ENCODE data around the gene WNK2.
A peak's percentile ranks its signal among the peaks of the same experiment; 100 is the strongest.
"Not testable (repeated sequence)": the region's sequence is repeated elsewhere in the genome, so short reads cannot be mapped to it uniquely, and the experiment has no call there.

Gene WNK2

GRCh38 chr9:93183663-93184431 lies at the start of gene WNK2:
Gene WNK2, plus strand, starts transcription at chr9:93184139. Its CDS starts 791 bp downstream, at chr9:93184930.
- DNase-seq: peak; percentile 32 to 49
- TF ChIP-seq POLR2A (IDR thresholded peaks at IDR 0.05; ENCODE audit: low read length) (no peak), GATA1 (IDR thresholded peaks at IDR 0.05; ENCODE audit: low read depth, low read length) (no peak)

- no peak for TF ChIP-seq GATA1 (IDR thresholded peaks at IDR 0.05; ENCODE audit: low read depth, low read length)
- no peak for TF ChIP-seq POLR2A (IDR thresholded peaks at IDR 0.05; ENCODE audit: low read length)
- DNase-seq: no peak
These were observed 49.0 kb upstream of the WNK2 start for GRCh38 chr9:93134740-93135444.

DNA sequence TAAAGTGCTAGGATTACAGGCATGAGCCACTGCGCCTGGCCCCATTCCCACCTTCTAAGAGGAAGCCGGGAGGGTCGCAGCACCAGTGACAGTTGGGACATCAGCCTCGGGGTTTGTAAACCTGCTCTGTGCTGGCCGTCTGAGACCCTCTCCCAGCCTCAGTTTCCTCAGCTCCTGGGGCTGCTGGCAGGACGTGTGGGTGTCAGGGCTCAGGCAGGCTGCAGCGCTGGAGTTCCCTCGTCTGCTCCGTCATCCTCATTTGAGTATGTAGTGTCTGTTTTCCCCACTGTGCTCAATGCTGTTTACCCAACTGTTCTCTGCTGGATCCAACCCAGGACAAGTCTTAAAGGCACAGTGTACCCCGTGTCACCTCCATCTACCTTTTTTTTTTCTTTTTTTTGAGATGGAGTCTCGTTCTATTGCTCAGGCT lies 47.9 kb upstream of the WNK2 start:
- TF ChIP-seq GATA1 (IDR thresholded peaks at IDR 0.05; ENCODE audit: low read depth, low read length) (no peak), POLR2A (IDR thresholded peaks at IDR 0.05; ENCODE audit: low read length) (no peak)
- DNase-seq: no peak

DNA sequence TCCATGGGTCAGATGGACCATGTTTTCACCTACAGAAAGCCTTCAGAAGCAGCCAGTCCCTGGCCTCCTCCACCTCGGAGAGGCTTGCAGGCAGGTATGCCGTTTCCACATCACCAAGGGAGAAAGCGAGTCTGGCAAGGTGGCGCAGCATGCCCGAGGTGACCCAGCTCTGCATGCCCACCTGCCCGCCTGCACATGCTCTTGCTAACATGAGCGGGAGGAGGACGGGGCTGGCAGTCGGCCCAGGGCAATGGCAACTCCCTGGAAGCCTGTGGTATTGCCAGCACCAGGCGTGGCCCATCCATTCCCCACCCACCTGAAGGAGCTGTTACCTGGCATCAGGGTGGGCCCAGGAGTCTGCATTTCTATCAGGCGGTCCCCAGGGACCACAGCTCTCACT lies 46.6 kb upstream of the WNK2 start:
- no peak for TF ChIP-seq POLR2A (IDR thresholded peaks at IDR 0.05; ENCODE audit: low read length)
- DNase-seq: no peak

GRCh38 chr9:93138171-93138764 lies 45.7 kb upstream of the WNK2 start:
- DNase-seq: no peak
- no peak for TF ChIP-seq GATA1 (IDR thresholded peaks at IDR 0.05; ENCODE audit: low read depth, low read length)
- no peak for TF ChIP-seq POLR2A (IDR thresholded peaks at IDR 0.05; ENCODE audit: low read length)

DNA sequence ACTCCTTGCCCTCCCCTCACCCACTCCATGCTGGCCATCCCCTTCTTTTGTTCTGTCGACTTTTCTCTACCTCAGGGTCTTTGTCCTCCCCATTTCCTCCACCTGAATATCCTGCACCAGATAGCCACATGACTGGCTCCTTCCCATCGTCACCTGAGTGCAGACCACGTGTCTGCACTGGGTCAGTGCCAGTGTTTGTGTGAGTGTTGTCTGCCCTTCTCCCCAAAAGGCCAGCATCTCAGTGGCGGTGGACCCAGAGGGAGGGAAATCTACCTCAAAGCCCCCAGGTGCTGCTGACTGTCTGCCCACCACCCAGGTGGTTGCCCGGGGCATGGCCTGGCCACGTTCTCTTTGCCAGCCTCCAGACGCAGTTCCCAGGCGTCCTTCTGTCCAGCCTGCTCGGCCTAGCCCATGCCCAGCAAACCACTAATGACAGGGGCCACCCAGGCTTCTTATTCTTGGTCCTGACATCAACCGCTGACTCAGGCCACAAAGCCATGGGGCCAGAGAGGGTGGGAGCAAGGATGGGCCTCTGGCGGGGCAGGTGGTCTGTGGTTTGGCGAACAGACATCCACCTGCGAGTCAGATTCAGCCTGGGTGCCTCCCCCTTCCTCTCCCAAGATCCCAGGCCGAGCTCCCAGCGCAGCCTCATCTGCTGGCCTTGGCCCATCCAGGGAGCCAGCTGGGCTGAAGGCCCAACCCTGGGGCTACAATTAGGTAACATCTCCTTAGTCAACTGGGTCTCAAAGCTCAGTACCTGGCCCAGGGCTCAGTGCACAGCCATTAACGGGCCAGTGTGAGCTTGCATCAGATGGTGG lies 44.4 kb upstream of the WNK2 start:
- TF ChIP-seq GATA1 (IDR thresholded peaks at IDR 0.05; ENCODE audit: low read depth, low read length) (no peak), POLR2A (IDR thresholded peaks at IDR 0.05; ENCODE audit: low read length) (no peak)
- DNase-seq: no peak

DNA sequence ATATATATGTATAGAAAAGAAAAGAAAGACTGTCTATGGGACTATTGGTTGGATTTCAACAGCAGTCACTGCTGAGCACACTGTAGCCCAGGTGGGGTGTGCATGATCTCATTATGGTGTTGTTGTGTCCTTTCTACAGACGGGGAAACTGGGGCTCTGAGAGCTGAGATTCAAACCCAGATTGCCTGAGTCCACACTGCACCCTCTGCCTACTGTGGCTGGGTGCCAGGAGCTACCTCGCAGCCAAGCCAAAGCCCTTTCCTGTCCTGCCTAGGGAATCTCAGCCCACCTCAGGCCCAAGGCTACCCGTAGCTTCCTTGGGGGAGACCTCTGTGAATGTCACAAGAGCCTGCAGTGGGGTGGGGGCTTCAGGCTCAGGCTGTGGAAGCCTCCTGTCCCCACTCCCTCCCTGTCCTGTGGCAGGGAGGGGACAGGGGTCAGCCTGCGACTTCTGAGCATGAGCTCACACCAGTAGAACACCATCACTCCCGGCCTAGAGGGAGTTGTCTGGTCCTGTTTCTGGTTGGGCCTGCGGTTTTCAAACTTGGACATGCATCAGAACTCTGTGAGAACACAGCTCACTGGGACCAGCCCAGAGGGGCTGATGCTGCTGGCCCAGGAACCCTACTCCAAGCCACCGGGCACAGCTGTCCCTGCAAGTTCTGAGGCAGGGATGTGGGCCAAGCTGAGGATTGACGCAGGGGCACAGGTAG lies 42.0 kb upstream of the WNK2 start:
- no peak for DNase-seq
- no peak for TF ChIP-seq GATA1 (IDR thresholded peaks at IDR 0.05; ENCODE audit: low read depth, low read length)
- TF ChIP-seq POLR2A (IDR thresholded peaks at IDR 0.05; ENCODE audit: low read length): no peak

GRCh38 chr9:93143830-93144530 lies 40.0 kb upstream of the WNK2 start:
- DNase-seq: no peak
- TF ChIP-seq GATA1 (IDR thresholded peaks at IDR 0.05; ENCODE audit: low read depth, low read length) (no peak), POLR2A (IDR thresholded peaks at IDR 0.05; ENCODE audit: low read length) (no peak)

- DNase-seq: not testable (repeated sequence)
These were observed 37.2 kb upstream of the WNK2 start for GRCh38 chr9:93146696-93147095.

- TF ChIP-seq GATA1 (IDR thresholded peaks at IDR 0.05; ENCODE audit: low read depth, low read length) (no peak), POLR2A (IDR thresholded peaks at IDR 0.05; ENCODE audit: low read length) (no peak)
These were observed 36.3 kb upstream of the WNK2 start for GRCh38 chr9:93147632-93148031.

GRCh38 chr9:93148721-93149120 lies 35.2 kb upstream of the WNK2 start:
- TF ChIP-seq GATA1 (IDR thresholded peaks at IDR 0.05; ENCODE audit: low read depth, low read length) (no peak), POLR2A (IDR thresholded peaks at IDR 0.05; ENCODE audit: low read length) (no peak)

More at GRCh38 chr9:93147632-93148031, 36.3 kb upstream of the WNK2 start:
- DNase-seq: no peak

GRCh38 chr9:93149361-93149760 lies 34.6 kb upstream of the WNK2 start:
- no peak for DNase-seq
- TF ChIP-seq POLR2A (IDR thresholded peaks at IDR 0.05; ENCODE audit: low read length) (no peak), GATA1 (IDR thresholded peaks at IDR 0.05; ENCODE audit: low read depth, low read length) (no peak)

More at GRCh38 chr9:93148721-93149120, 35.2 kb upstream of the WNK2 start:
- DNase-seq: no peak
